Activated CD4-positive, alpha-beta T cell treated with anti-CD3 and anti-CD28 coated beads for 36 hours (primary cell): Measurements from ENCODE around the gene TEDC2. TPM values are rescaled to one million over a fixed set of nuclear protein-coding genes. Genes with fewer than 3 reads are reported as not detected.

Source experiments
- ATAC-seq: fragments of 200-7000 bp; cut with Tn5 transposase; one replicate; pipeline ENCODE4 v1.10.0; 2021; ENCODE audit warnings: mild to moderate bottlenecking, moderate library complexity
- CTCF ChIA-PET: fragments of 350-600 bp; sonication (Branson Sonifier 250); formaldehyde crosslinking; loops from one replicate; lab custom pipeline; 2021; ENCODE audit warnings: antibody characterized with exemption; lab: Charles Lee
- POLR2A ChIA-PET: fragments of 350-600 bp; sonication (Branson Sonifier 250); formaldehyde crosslinking; loops from one replicate; lab custom pipeline; 2021; ENCODE audit warnings: antibody characterized with exemption, inconsistent platforms; lab: Charles Lee
- DNase-seq: peaks from one replicate; pipeline ENCODE4 v3.0.0-alpha.2; 2020
- H3K27ac Mint-ChIP-seq: one replicate; pipeline ENCODE4 v1.8.0; 2021; ENCODE audit warnings: mixed read lengths
- H3K27me3 Mint-ChIP-seq: one replicate; pipeline ENCODE4 v1.8.0; 2021; ENCODE audit warnings: mixed read lengths
- H3K36me3 Mint-ChIP-seq: one replicate; pipeline ENCODE4 v1.8.0; 2021; ENCODE audit warnings: low read depth, mixed read lengths
- H3K4me1 Mint-ChIP-seq: one replicate; pipeline ENCODE4 v1.8.0; 2021; ENCODE audit warnings: mixed read lengths
- H3K4me3 Mint-ChIP-seq: one replicate; pipeline ENCODE4 v1.8.0; 2021; ENCODE audit warnings: mild to moderate bottlenecking, moderate library complexity, mixed read lengths
- H3K9me3 Mint-ChIP-seq: one replicate; pipeline ENCODE4 v1.8.0; 2021; ENCODE audit warnings: low read depth, mixed read lengths
- intact Hi-C, 2 experiments: fragments of 100-400 bp; cut with DNase I in 1 of 2; cut with micrococcal nuclease in 1 of 2; formaldehyde crosslinking; loops; one replicate each; pipeline versions ENCODE4 v1.14.2 to v1.15.1; 2022 to 2024; cut with DNase I, micrococcal nuclease
- total RNA-seq, 2 experiments: library from RNA; stranded (reverse); gene quantifications; one replicate each; pipeline ENCODE4 v1.2.3, GENCODE V29; 2021

The TEDC2 gene
- total RNA-seq, 2 experiments from 2014 or later = 21.0 to 23.1 TPM

DNA sequence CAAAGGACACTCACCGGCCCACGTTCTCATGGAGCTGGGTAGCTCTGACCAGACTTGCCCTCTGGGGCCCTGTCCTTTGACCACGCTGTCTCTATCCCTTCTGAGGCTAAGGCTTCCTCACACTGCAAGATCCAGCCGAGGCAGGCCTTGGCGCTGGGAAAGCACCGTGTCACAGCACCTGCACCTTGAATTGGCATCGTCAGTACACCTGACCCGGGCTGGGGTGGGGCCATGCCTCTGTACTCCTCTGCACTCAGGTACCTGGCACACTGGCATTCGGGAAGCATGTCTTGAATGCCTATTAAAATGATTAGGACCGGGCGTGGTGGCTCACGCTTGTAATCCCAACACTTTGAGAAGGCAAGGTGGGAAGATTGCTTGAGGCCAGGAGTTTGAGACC is 21.0 kb downstream of the TEDC2 start:
- Mint-ChIP-seq H3K9me3 (no peaks in the 10 kb centered on the region), H3K27ac (no peak overlapping the region), H3K36me3 (no peaks in the 10 kb centered on the region), H3K27me3 (no peaks in the 10 kb centered on the region), H3K4me3 (no peak overlapping the region), H3K4me1 (no peaks in the 10 kb centered on the region)
- intact Hi-C loops = loop anchor here in 1 of 2 experiments (10.0 kb wide), 1 partner anchor 456 kb away; the partner anchor contains the start of gene NHERF2
- DNase-seq (no peak), ATAC-seq (no peak)
- ChIA-PET CTCF (no interaction called here), POLR2A (no interaction called here)

DNA sequence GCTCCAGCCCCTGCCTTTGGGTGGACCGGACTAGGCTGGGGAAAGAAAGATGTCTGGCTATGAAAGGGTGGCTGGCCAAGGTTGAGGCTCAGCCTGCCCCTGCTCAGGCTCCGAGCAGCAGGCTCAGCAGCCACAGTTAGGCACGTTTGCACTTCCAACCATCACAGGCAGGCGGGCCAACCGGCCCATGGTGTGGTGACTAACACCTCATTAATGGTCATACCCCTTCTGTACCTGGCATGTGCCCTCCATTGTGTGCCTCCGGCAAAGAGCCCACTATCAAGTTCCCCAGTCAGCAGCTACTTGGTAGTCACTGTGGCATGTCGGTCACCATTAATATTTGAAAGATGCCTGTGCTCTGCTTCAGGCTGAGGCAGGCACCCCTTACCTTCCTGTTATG is 21.8 kb downstream of the TEDC2 start:
- no peak for ATAC-seq
- Mint-ChIP-seq H3K9me3 (no peaks in the 10 kb centered on the region), H3K36me3 (peaks cover under 1% of the 10 kb centered on the region), H3K27ac (no peak overlapping the region), H3K4me1 (peaks cover 2% of the 10 kb centered on the region), H3K27me3 (no peaks in the 10 kb centered on the region), H3K4me3 (no peak overlapping the region)
- intact Hi-C loops = loop anchor here in 1 of 2 experiments (10.0 kb wide), 1 partner anchor 457 kb away; the partner anchor contains the start of gene NHERF2
- POLR2A ChIA-PET = no interaction called here
- CTCF ChIA-PET = interaction anchor here (0.6 kb wide), 1 partner anchor 53 kb away, joined by 3 read pairs; no protein-coding TSS in a partner anchor
- DNase-seq = no peak

DNA sequence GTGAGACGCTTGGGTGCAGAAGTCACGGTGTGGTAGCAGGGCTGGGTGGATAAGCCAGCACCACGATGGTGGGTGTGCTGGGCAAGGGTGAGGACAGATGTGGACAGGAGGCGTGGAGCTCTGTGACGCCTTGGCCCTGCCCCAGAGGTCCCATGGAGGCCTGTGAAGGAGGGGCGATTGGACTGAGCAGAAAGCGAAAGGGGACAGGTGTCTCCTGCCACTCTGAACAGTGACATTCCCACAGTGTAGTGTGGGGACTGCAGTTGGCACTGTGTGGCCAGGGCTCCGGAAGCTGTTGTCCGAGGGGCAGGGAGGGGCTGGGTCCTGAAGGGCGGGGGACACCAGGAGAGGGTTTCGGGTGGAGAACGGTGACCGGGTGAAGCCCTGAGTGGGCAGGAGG is 22.3 kb downstream of the TEDC2 start:
- H3K9me3 Mint-ChIP-seq = no peaks in the 10 kb centered on the region
- H3K36me3 Mint-ChIP-seq = peaks cover 2% of the 10 kb centered on the region
- no peak overlapping the region for H3K4me3 Mint-ChIP-seq
- ChIA-PET CTCF (interaction anchor here (0.6 kb wide), 1 partner anchor 54 kb away, joined by 3 read pairs; no protein-coding TSS in a partner anchor), POLR2A (no interaction called here)
- H3K27me3 Mint-ChIP-seq = no peaks in the 10 kb centered on the region
- no peak for DNase-seq
- no peak for ATAC-seq
- peaks cover 7% of the 10 kb centered on the region for H3K4me1 Mint-ChIP-seq
- H3K27ac Mint-ChIP-seq = no peak overlapping the region
- intact Hi-C loops = loop anchor here in 1 of 2 experiments (10.0 kb wide), 1 partner anchor 457 kb away; the partner anchor contains the start of gene NHERF2

DNA sequence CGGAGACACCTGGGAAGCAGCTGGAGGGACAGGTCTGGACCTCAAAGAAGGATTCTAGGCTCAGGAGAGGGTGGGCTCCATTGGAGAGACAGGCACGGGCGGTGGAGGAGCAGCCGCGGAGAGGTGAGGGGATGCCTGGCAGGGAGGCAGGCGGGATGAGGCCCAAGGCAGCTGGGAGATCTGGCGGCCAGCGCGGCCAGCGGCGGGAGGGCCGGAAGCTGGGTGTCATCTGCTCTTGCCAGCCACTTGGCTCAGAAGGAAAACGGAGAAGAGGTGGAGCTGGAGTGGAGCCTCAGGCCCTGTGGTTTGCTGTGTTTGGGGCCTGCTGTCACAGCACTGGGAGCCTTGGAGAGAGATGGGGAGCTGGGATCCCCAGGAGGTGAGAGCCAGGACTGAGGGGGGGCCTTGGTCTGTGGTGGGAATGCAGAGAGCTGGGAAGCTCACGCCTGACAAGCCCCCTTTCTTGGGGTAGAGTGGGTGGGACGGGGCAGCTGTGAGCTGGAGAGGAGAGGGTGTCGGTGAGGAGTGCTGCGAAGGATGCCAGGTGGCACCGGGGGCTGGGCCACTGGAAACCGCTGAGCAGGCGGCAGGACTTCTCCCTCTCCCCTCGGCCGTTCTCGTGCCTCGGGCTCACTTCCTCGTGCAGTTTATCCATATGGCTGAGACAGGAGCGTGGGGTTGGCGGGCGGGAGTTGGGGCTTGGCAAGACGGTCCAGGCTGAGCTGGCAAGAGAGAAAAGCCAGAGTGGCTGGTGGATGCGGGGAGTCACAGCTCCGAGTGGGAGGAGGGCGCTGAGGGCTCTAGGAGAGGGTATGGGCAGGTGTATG is 23.0 kb downstream of the TEDC2 start:
- DNase-seq (no peak), ATAC-seq (no peak)
- intact Hi-C loops = loop anchor here in 1 of 2 experiments (10.0 kb wide), 1 partner anchor 458 kb away; the partner anchor contains the start of gene NHERF2
- Mint-ChIP-seq H3K9me3 (no peaks in the 10 kb centered on the region), H3K36me3 (peaks cover 2% of the 10 kb centered on the region), H3K4me1 (peaks cover 11% of the 10 kb centered on the region), H3K27ac (no peak overlapping the region), H3K4me3 (no peak overlapping the region), H3K27me3 (no peaks in the 10 kb centered on the region)
- ChIA-PET CTCF (interaction anchor here (1.1 kb wide), 1 partner anchor 50 kb away, joined by 3 read pairs; no protein-coding TSS in a partner anchor), POLR2A (no interaction called here)

DNA sequence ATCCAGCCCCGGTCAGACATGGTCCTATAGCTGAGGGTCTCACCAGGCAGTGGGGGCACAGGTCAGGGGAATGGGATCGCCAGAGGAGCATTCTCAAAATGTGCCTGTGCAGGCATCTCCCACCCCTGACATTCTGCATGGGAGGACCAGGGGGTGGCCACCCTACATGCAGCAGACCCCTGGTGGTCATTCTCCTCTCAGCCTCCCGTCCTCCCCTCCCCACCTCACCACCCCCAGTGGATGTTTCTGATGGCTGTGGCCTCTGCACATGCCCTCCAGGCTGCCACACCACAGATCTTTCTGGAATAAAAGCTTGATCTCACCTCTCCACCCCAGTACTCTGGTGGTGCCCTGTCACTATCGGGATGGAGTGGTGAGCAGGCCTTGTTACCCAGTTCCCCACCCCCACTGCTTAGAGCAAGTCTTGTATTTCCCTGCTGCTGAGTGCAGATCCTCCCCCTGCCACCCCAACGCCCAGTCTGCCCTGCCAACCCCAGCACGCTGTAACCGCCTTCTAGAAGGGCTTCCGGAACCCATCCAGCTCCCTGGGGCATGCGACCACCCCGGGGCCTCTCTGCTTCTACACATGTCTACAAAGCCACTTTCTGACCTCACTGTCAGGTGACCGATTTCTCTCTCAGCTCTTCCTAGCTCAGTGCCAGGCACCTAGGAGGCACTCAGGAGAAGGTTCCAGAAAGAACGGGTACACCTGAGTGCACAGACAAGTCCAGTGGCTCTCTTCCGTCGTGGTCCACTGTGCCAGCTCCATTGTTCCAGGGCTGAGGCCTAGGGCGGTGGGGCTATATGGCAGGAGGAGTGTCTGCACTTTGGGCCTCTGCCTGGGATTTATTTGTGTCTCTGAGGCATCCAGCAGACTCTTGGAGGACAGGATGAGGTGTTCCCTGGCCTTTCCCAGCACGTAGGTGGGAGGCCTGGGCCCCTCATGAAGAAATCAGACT is 24.3 kb downstream of the TEDC2 start:
- Mint-ChIP-seq H3K27me3 (no peaks in the 10 kb centered on the region), H3K27ac (no peak overlapping the region)

DNA sequence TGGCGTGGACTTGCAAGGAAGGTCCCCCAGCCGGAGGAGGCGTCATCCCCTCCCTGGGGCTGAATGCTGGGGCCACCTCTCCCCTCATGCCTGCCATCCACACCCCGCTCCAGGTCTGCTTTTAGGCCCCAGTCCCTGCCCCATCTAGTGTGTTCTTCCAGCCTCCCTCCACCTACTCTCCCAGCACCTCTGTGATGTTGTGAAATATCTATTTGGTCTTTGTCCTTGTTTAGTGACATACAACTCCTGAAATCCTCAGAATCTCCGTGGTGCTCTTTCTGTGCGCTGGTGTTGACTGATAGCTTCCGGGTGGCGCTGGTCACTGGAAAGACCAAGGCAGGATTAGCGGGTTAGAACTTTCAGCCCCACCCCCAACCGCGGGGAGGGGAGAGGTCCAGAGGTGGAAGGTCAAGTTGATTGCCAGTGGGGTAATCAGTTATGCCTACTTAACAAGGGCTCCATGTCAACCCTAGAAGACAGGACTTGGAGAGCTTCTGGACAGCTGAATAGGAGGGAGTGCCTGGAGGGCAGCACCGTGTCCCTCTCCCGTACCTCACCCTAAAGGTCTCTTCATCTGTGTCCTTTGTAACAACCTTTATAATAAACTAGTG is 25.1 kb downstream of the TEDC2 start:
- peaks cover 14% of the 10 kb centered on the region for H3K4me1 Mint-ChIP-seq
- DNase-seq (no peak), ATAC-seq (no peak)
- no peak overlapping the region for H3K4me3 Mint-ChIP-seq
- peaks cover 2% of the 10 kb centered on the region for H3K36me3 Mint-ChIP-seq
- H3K9me3 Mint-ChIP-seq = no peaks in the 10 kb centered on the region
- H3K27me3 Mint-ChIP-seq = no peaks in the 10 kb centered on the region
- ChIA-PET CTCF (interaction anchor here (0.7 kb wide), 1 partner anchor 7 kb away, joined by 3 read pairs; no protein-coding TSS in a partner anchor), POLR2A (interaction anchor here (0.5 kb wide), 1 partner anchor 69 kb away, joined by 5 read pairs; no protein-coding TSS in a partner anchor)
- H3K27ac Mint-ChIP-seq = no peak overlapping the region
- intact Hi-C loops = loop anchor here in 1 of 2 experiments (5.0 to 10.0 kb wide), 2 partner anchors 288 to 460 kb away; partner anchors contain the start of genes CASKIN1 and NHERF2

More for the DNA sequence above, 24.3 kb downstream of the TEDC2 start:
- H3K36me3 Mint-ChIP-seq = peaks cover 2% of the 10 kb centered on the region
- POLR2A ChIA-PET = no interaction called here
- H3K4me3 Mint-ChIP-seq = no peak overlapping the region
- no peak for DNase-seq
- peaks cover 14% of the 10 kb centered on the region for H3K4me1 Mint-ChIP-seq
- H3K9me3 Mint-ChIP-seq = no peaks in the 10 kb centered on the region
- intact Hi-C loops = loop anchor here in 1 of 2 experiments (10.0 kb wide), 1 partner anchor 459 kb away; the partner anchor contains the start of gene NHERF2
- CTCF ChIA-PET = interaction anchor here (0.9 kb wide), 1 partner anchor 290 kb away, joined by 4 read pairs; no protein-coding TSS in a partner anchor
- ATAC-seq = no peak

DNA sequence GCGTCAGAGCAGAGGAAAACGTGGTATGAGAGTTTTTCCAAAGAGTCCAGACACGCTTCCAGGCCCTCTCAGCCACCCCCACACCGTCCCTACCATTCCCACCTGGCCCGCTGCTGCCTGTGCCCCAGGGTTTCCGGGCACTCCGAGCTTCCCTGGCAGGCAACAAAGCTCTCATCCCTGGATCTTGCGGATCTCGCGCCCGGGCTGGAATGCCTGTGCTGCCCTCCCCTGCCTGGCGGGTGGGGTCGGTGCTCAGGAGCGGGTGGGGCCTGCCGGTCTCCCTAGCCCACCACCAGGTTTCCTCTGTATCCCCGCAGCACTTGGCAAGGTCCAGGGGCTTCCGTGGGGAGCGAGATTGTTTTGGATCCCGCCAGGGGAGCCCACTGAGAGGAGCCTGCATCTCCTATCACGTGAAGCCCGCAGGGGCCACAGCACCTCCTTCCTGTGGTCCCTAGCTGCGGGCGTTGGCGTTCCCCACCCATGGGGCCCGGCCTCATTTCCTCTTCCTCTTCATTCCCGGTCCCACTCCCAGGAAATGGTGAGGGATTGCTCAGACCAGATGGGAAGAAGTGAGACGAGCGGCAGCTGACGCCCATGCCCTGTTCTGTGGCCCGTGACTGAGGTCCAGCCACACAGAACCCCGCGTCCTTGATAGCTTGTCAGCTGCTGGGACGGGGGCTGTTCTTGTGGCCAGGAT is 26.1 kb downstream of the TEDC2 start:
- POLR2A ChIA-PET = interaction anchor here (0.5 kb wide), 1 partner anchor 70 kb away, joined by 5 read pairs; no protein-coding TSS in a partner anchor
- no peak overlapping the region for H3K27ac Mint-ChIP-seq
- DNase-seq = no peak
- H3K27me3 Mint-ChIP-seq = no peaks in the 10 kb centered on the region
- peaks cover 2% of the 10 kb centered on the region for H3K36me3 Mint-ChIP-seq
- no peak for ATAC-seq
- H3K4me3 Mint-ChIP-seq = no peak overlapping the region
- H3K9me3 Mint-ChIP-seq = no peaks in the 10 kb centered on the region
- intact Hi-C loops = loop anchor here in 1 of 2 experiments (5.0 to 10.0 kb wide), 2 partner anchors 289 to 461 kb away; partner anchors contain the start of genes CASKIN1 and NHERF2
- peaks cover 14% of the 10 kb centered on the region for H3K4me1 Mint-ChIP-seq
- CTCF ChIA-PET = interaction anchor here (0.7 to 1.4 kb wide), 4 partner anchors 8 to 141 kb away, joined by 3 to 4 read pairs (median 3); no protein-coding TSS in a partner anchor

DNA sequence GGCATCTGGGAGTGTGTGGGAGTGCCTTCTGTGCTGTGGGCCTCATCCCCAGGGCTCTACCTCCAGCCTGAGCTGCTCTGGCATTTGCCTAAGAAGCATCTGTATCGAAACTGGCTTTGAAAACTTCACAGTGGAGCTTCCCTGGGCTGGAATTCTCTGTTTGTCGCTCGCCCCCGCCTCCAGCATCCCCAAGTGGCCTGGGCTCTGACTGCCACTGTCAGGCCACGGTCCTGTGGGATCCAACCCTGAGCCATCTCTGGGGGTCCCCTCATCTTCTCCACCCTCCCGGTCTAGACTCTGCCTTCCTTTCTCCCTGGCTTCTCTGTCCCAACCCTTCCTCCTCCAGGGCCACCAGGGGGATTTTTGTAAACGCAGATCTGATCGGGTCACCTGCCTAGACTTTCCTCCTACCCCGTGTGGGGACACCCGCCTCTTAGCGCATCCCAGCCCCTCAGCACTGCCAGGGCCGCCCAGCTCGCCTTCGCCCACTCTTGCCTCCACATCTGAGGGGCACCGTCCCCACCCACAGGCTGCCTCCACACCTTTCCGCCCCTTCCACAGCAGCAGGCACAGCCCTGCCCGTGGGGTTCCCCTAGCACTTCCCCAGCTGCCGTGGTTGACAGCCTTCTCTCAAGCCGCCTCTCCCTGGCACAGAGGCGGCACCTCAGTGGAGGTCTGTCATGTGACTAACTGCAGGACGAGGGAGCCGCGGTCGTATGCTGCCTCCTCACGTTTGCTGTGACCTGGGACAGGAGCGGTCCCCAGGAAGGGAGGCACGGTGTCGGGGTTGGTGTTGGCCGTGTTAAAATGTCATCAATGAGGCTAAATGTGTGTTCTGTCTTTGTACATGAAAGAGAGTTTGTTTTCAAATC is 27.0 kb downstream of the TEDC2 start:
- DNase-seq (peak; percentile 90), ATAC-seq (peak; percentile 99)
- peak overlapping the region; percentile 51 for H3K4me3 Mint-ChIP-seq
- intact Hi-C loops = loop anchor here in 1 of 2 experiments (1.0 to 10.0 kb wide), 5 partner anchors 27 to 462 kb away; partner anchors contain the start of genes ABCA3, CASKIN1, CCNF and NHERF2
- ChIA-PET POLR2A (interaction anchor here (0.6 kb wide), 1 partner anchor 97 kb away, joined by 4 read pairs; no protein-coding TSS in a partner anchor), CTCF (interaction anchor here (0.6 to 1.4 kb wide), 5 partner anchors 13 to 235 kb away, joined by 3 to 4 read pairs (median 3); no protein-coding TSS in a partner anchor)
- H3K4me1 Mint-ChIP-seq = peaks cover 14% of the 10 kb centered on the region
- peaks cover 2% of the 10 kb centered on the region for H3K36me3 Mint-ChIP-seq
- peak overlapping the region; percentile 70 for H3K27ac Mint-ChIP-seq
- no peaks in the 10 kb centered on the region for H3K9me3 Mint-ChIP-seq
- no peaks in the 10 kb centered on the region for H3K27me3 Mint-ChIP-seq

DNA sequence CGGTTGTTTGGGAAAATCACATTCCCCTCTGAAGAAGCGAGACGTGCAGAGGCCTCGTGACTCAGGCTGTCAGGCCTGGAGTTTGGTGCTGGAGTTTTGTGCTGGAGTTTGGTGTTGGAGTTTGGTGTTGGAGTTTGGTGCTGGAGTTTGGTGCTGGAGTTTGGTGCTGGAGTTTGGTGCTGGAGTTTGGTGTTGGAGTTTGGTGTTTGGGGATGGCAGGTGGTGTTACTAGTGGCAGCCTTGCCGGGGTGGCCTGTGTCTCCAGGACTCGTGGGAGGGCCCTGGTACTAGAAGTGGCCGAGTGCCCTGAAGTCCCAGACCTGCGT is 27.6 kb downstream of the TEDC2 start:
- Mint-ChIP-seq H3K4me1 (peaks cover 14% of the 10 kb centered on the region), H3K36me3 (peaks cover 2% of the 10 kb centered on the region), H3K4me3 (peak overlapping the region; percentile 51), H3K27ac (peak overlapping the region; percentile 70), H3K9me3 (no peaks in the 10 kb centered on the region), H3K27me3 (no peaks in the 10 kb centered on the region)
- ATAC-seq (no peak), DNase-seq (no peak)
- ChIA-PET POLR2A (interaction anchor here (0.6 kb wide), 1 partner anchor 98 kb away, joined by 4 read pairs; no protein-coding TSS in a partner anchor), CTCF (interaction anchor here (0.6 to 1.3 kb wide), 2 partner anchors 14 to 235 kb away, joined by 3 read pairs; no protein-coding TSS in a partner anchor)
- intact Hi-C loops = loop anchor here in 1 of 2 experiments (1.0 to 10.0 kb wide), 5 partner anchors 27 to 463 kb away; partner anchors contain the start of genes ABCA3, CASKIN1, CCNF and NHERF2
